Measurements from ENCODE around the gene ZFP36L2.

DNA sequence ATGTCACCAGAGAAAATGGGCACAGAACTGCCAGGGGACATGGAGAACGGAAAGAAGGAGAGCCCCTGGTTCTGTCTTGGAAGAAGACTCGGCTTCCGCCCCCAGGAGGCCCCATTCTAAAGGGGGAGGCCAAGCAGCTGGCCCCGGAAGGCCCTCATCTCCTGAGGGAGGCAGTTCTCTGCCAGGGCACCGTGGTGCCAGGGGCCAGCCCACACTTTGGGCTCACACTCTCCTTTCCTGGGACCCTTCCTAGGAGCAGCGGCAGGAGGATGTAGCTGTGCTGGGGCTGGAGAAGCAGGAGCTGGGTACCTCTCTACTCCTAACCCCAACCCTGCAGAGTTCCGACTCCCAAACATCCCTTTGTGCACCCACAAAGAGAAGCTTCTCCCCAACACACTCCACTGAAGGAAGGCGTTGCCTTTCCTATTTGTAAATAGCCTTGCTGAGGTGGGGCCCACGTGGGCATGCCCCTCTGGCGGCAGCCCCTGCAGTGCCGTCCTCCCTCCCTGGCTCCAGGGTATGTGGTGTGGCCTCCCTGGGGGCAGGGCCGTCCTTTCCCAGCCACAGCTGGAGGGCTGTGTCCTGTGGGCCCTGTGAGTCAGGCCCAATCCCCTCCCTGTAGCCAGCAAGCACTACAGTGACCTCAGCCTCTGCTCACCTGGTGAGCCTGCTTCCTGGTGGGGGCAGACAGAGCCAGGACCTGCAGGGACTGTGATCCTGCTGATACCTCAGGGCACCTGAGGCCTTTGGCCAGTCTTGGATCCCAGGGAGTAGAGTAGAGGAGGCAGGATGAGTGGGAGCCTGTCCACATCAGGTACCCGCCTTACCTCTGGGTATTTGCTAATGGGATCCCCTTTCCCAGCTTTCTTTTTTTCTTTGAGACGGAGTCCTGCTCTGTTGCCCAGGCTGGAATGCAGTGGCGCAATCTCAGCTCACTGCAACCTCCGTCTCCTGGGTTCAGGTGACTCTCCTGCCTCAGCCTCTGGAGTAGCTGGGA is 26.6 kb downstream of the ZFP36L2 start:
- TF ChIP-seq POLR2A (IDR thresholded peaks at IDR 0.05; ENCODE audit: low read depth, low read length), result no peak
- TF ChIP-seq POLR2AphosphoS5 (IDR thresholded peaks at IDR 0.05; ENCODE audit: low read depth, low read length), result no peak
- TF ChIP-seq TAF1 (IDR thresholded peaks at IDR 0.05; ENCODE audit: borderline replicate concordance, low read depth, low read length), result no peak

Measured in GM12892 (cell line).